ENCODE results near the gene NR6A1.

NR6A1 gene

GRCh38 chr9:124506433-124506832, 264.7 kb downstream of the NR6A1 start:
- TF ChIP-seq CTCF (IDR thresholded peaks at IDR 0.05; ENCODE audit: insufficient read depth, low read length) (no peak), SPI1 (IDR thresholded peaks at IDR 0.05; ENCODE audit: borderline replicate concordance, low read depth) (no peak), REST (IDR thresholded peaks at IDR 0.05; ENCODE audit: insufficient replicate concordance, low read depth) (no peak), GABPA (IDR thresholded peaks at IDR 0.05; ENCODE audit: low read depth) (no peak), POLR2AphosphoS5 (IDR thresholded peaks at IDR 0.05; ENCODE audit: low read depth) (no peak)
- H3K4me3 ChIP-seq (replicated peaks; ENCODE audit: insufficient read depth, low read length) = no peak overlapping the region
- H3K27me3 ChIP-seq (ENCODE audit: insufficient read depth, poor library complexity, severe bottlenecking) = peaks cover 28% of the 10 kb centered on the region
- DNase-seq (ENCODE audit: low read depth in 1 of 2, low spot score in 1 of 2) = no peak
- H3K27ac ChIP-seq (replicated peaks) = no peak overlapping the region

- H3K4me3 ChIP-seq (replicated peaks; ENCODE audit: insufficient read depth, low read length) = no peak overlapping the region
- TF ChIP-seq POLR2AphosphoS5 (IDR thresholded peaks at IDR 0.05; ENCODE audit: low read depth) (no peak), GABPA (IDR thresholded peaks at IDR 0.05; ENCODE audit: low read depth) (no peak), REST (IDR thresholded peaks at IDR 0.05; ENCODE audit: insufficient replicate concordance, low read depth) (no peak), SPI1 (IDR thresholded peaks at IDR 0.05; ENCODE audit: borderline replicate concordance, low read depth) (no peak), CTCF (IDR thresholded peaks at IDR 0.05; ENCODE audit: insufficient read depth, low read length) (no peak)
- no peak overlapping the region for H3K27ac ChIP-seq (replicated peaks)
- peaks cover 31% of the 10 kb centered on the region for H3K27me3 ChIP-seq (ENCODE audit: insufficient read depth, poor library complexity, severe bottlenecking)
- no peak for DNase-seq (ENCODE audit: low read depth in 1 of 2, low spot score in 1 of 2)
Observed at GRCh38 chr9:124505901-124506346, 265.2 kb downstream of the NR6A1 start.

GRCh38 chr9:124505006-124505900, 265.9 kb downstream of the NR6A1 start:
- DNase-seq (ENCODE audit: low read depth in 1 of 2, low spot score in 1 of 2) = no peak
- Histone ChIP-seq H3K4me3 (replicated peaks; ENCODE audit: insufficient read depth, low read length) (no peak overlapping the region), H3K27ac (replicated peaks) (no peak overlapping the region), H3K27me3 (ENCODE audit: insufficient read depth, poor library complexity, severe bottlenecking) (peaks cover 31% of the 10 kb centered on the region)
- no peak for TF ChIP-seq POLR2AphosphoS5 (IDR thresholded peaks at IDR 0.05; ENCODE audit: low read depth)
- no peak for TF ChIP-seq CTCF (IDR thresholded peaks at IDR 0.05; ENCODE audit: insufficient read depth, low read length)
- TF ChIP-seq SPI1 (IDR thresholded peaks at IDR 0.05; ENCODE audit: borderline replicate concordance, low read depth) = no peak
- TF ChIP-seq REST (IDR thresholded peaks at IDR 0.05; ENCODE audit: insufficient replicate concordance, low read depth) = no peak
- no peak for TF ChIP-seq GABPA (IDR thresholded peaks at IDR 0.05; ENCODE audit: low read depth)

All from HL-60 (cell line).